SH-SY5Y (cell line): ENCODE measurements around the gene RGS3.

Source experiments
- GATA2 ChIP-seq: IDR thresholded peaks from 2 replicates; pipeline ENCODE4 v1.6.1; 2011; ENCODE audit warnings: mild to moderate bottlenecking, low read depth, low read length
- GATA3 ChIP-seq: IDR thresholded peaks from 2 replicates; pipeline ENCODE4 v1.6.1; 2011; ENCODE audit warnings: low read depth, mild to moderate bottlenecking, low read length, moderate library complexity

The RGS3 gene

GRCh38 chr9:113621309-113621791 is 157.8 kb downstream of the RGS3 start:
- TF ChIP-seq GATA3 = no peak
- TF ChIP-seq GATA2 = no peak

- TF ChIP-seq GATA2 (no peak), GATA3 (no peak)
Measured at GRCh38 chr9:113621980-113622379, 158.5 kb downstream of the RGS3 start.

- no peak for TF ChIP-seq GATA3
- TF ChIP-seq GATA2 = no peak
Measured at GRCh38 chr9:113622600-113623400, 159.3 kb downstream of the RGS3 start.

- TF ChIP-seq GATA2 = no peak
- no peak for TF ChIP-seq GATA3
Measured at GRCh38 chr9:113623851-113624485, 160.4 kb downstream of the RGS3 start.

- TF ChIP-seq GATA3 (no peak), GATA2 (no peak)
Measured at GRCh38 chr9:113624721-113625120, 161.2 kb downstream of the RGS3 start.

GRCh38 chr9:113625486-113625885 is 162.0 kb downstream of the RGS3 start:
- TF ChIP-seq GATA3 (no peak), GATA2 (no peak)

- TF ChIP-seq GATA2 (no peak), GATA3 (no peak)
Measured at GRCh38 chr9:113626735-113627495, 163.4 kb downstream of the RGS3 start.

GRCh38 chr9:113628621-113629020 is 165.1 kb downstream of the RGS3 start:
- TF ChIP-seq GATA2 = no peak
- no peak for TF ChIP-seq GATA3

- TF ChIP-seq GATA2 = no peak
- TF ChIP-seq GATA3 = no peak
Measured at GRCh38 chr9:113630386-113631136, 167.0 kb downstream of the RGS3 start.

GRCh38 chr9:113631137-113631765 is 167.7 kb downstream of the RGS3 start:
- TF ChIP-seq GATA3 (no peak), GATA2 (no peak)

- TF ChIP-seq GATA2 = no peak
- no peak for TF ChIP-seq GATA3
Measured at GRCh38 chr9:113631871-113632665, 168.5 kb downstream of the RGS3 start.

GRCh38 chr9:113632776-113633590 is 169.5 kb downstream of the RGS3 start:
- no peak for TF ChIP-seq GATA2
- TF ChIP-seq GATA3 = no peak
